PFSK-1 (cell line): ENCODE data around the gene KRTAP4-6.

Experiments used
- FOXP2 ChIP-seq: optimal IDR thresholded peaks from 2 replicates; pipeline ENCODE3; 2011; ENCODE audit warnings: borderline replicate concordance, control low read depth, inconsistent platforms; ENCODE audit not compliant: insufficient read depth; ENCODE audit errors: extremely low read length, extremely low read depth
- POLR2AphosphoS5 ChIP-seq: IDR thresholded peaks from 2 replicates; pipeline ENCODE4 v1.6.1; 2012; ENCODE audit warnings: low read depth, mild to moderate bottlenecking, control low read depth, low read length, moderate library complexity
- REST ChIP-seq, 2 experiments: IDR thresholded peaks; 2 replicates each; pipeline versions ENCODE4 v1.6.1 to v1.8.0; 2011 to 2012; ENCODE audit warnings: low read depth in 2 of 2, low read length in 2 of 2, control low read depth in 1 of 2, inconsistent platforms in 1 of 2, mild to moderate bottlenecking in 1 of 2, moderate library complexity in 1 of 2; ENCODE audit not compliant: insufficient read depth in 1 of 2
- SIN3A ChIP-seq: IDR thresholded peaks from 2 replicates; pipeline ENCODE4 v1.6.1; 2012; ENCODE audit warnings: mild to moderate bottlenecking, low read length, moderate library complexity, borderline replicate concordance; ENCODE audit not compliant: insufficient read depth
- TAF1 ChIP-seq: IDR thresholded peaks from 2 replicates; pipeline ENCODE4 v1.6.1; 2012; ENCODE audit warnings: low read length, control low read depth, borderline replicate concordance; ENCODE audit not compliant: insufficient read depth

Gene KRTAP4-6

GRCh38 chr17:41145261-41145660 is 4.9 kb upstream of the KRTAP4-6 start:
- TF ChIP-seq FOXP2 (no peak), SIN3A (no peak), POLR2AphosphoS5 (no peak), REST (IDR thresholded peaks at IDR 0.05; ENCODE audit: insufficient read depth in 1 of 2, low read depth in 2 of 2, low read length in 2 of 2) (no peak), TAF1 (no peak)

GRCh38 chr17:41144846-41145245 is 4.5 kb upstream of the KRTAP4-6 start:
- no peak for TF ChIP-seq POLR2AphosphoS5
- TF ChIP-seq SIN3A = no peak
- no peak for TF ChIP-seq FOXP2
- no peak for TF ChIP-seq REST (IDR thresholded peaks at IDR 0.05; ENCODE audit: insufficient read depth in 1 of 2, low read depth in 2 of 2, low read length in 2 of 2)
- TF ChIP-seq TAF1 = no peak

DNA sequence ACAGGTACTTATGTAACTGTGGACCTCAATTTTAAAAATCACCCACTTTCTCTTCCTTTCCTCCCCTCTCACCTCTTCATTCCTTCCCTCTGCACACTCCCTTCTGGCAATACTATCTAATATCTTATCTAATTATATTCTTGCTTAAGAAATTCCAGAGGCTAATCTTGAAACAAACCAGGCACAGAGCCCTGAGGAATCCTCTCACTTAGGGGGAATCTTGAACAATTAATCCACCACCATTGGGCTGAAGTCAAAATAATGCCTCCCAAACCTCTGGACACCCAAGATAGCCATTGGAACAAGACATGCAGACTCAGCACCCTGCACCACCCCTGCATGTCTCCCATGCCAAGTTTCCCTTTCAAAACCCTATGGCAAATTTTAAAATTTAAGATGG is 1.0 kb upstream of the KRTAP4-6 start:
- TF ChIP-seq REST (IDR thresholded peaks at IDR 0.05; ENCODE audit: insufficient read depth in 1 of 2, low read depth in 2 of 2, low read length in 2 of 2) = no peak
- no peak for TF ChIP-seq TAF1
- no peak for TF ChIP-seq SIN3A

DNA sequence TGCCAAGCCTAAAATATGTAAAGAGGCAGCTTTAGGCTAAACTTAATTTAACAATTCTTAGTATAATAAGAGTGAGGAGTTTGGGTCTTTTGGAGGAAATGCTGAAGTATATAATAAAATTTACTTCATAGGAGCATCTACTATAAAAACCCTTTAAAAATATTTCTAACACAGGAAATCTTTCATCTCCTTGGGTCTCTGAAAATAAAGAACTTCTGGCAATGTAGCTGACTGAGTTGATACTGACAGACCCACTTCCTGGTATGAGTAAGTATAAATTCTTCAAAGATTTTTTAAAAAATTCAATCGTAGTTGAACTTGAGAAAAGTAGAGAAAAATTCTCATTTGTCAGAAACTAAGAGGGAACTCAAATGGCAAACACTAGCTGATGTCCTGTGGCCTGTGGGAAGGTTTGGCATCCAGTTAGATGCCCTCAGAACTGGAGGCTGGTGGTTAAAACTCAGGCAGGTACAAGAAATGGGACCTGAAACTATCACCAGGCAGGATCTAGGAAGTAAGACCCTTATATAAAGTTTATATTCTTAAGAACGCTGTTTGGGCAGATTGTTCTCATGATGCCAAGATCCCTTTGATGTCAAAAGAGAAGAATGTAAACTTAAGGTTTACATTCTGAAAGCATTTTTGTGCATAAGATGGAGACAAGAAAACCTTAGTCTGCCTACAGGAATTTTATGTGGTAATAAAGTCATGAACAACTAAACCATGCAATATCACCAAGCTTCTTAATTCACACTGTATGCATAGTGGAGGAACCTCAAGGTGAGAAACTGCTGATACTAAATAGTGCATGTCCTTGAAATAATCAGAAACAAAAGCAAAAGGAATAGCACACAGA is 6.2 kb downstream of the KRTAP4-6 start:
- TF ChIP-seq FOXP2 (no peak), SIN3A (no peak), POLR2AphosphoS5 (no peak), REST (IDR thresholded peaks at IDR 0.05; ENCODE audit: insufficient read depth in 1 of 2, low read depth in 2 of 2, low read length in 2 of 2) (no peak), TAF1 (no peak)

- TF ChIP-seq REST (IDR thresholded peaks at IDR 0.05; ENCODE audit: insufficient read depth in 1 of 2, low read depth in 2 of 2, low read length in 2 of 2) = no peak
- no peak for TF ChIP-seq FOXP2
- no peak for TF ChIP-seq SIN3A
- no peak for TF ChIP-seq TAF1
- no peak for TF ChIP-seq POLR2AphosphoS5
Measured at GRCh38 chr17:41131979-41132378, 8.4 kb downstream of the KRTAP4-6 start.
